ENCODE results near the gene EVC.

EVC gene

GRCh38 chr4:5753366-5753765, 42.4 kb downstream of the EVC start:
- Histone ChIP-seq H3K27me3 (no peaks in the 10 kb centered on the region), H3K4me1 (no peaks in the 10 kb centered on the region), H3K36me3 (no peaks in the 10 kb centered on the region), H3K4me3 (ENCODE audit: low read depth, low read length) (no peak overlapping the region), H3K9me3 (no peaks in the 10 kb centered on the region)
- DNase-seq, result no peak
- TF ChIP-seq CTCF (IDR thresholded peaks at IDR 0.05; ENCODE audit: low read depth, low read length), result no peak

GRCh38 chr4:5753766-5754528, 42.9 kb downstream of the EVC start:
- Histone ChIP-seq H3K4me3 (ENCODE audit: low read depth, low read length) (no peak overlapping the region), H3K27me3 (no peaks in the 10 kb centered on the region), H3K36me3 (no peaks in the 10 kb centered on the region), H3K4me1 (no peaks in the 10 kb centered on the region), H3K9me3 (no peaks in the 10 kb centered on the region)
- no peak for DNase-seq
- no peak for TF ChIP-seq CTCF (IDR thresholded peaks at IDR 0.05; ENCODE audit: low read depth, low read length)

- Histone ChIP-seq H3K9me3 (no peaks in the 10 kb centered on the region), H3K27me3 (no peaks in the 10 kb centered on the region), H3K4me3 (ENCODE audit: low read depth, low read length) (no peak overlapping the region), H3K36me3 (no peaks in the 10 kb centered on the region), H3K4me1 (no peaks in the 10 kb centered on the region)
- no peak for DNase-seq
- no peak for TF ChIP-seq CTCF (IDR thresholded peaks at IDR 0.05; ENCODE audit: low read depth, low read length)
Measured at GRCh38 chr4:5754529-5754881, 43.5 kb downstream of the EVC start.

GRCh38 chr4:5755161-5755560, 44.2 kb downstream of the EVC start:
- no peak for TF ChIP-seq CTCF (IDR thresholded peaks at IDR 0.05; ENCODE audit: low read depth, low read length)
- Histone ChIP-seq H3K27me3 (no peaks in the 10 kb centered on the region), H3K4me3 (ENCODE audit: low read depth, low read length) (no peak overlapping the region), H3K4me1 (no peaks in the 10 kb centered on the region), H3K36me3 (no peaks in the 10 kb centered on the region), H3K9me3 (no peaks in the 10 kb centered on the region)
- no peak for DNase-seq

- Histone ChIP-seq H3K4me1 (no peaks in the 10 kb centered on the region), H3K9me3 (no peaks in the 10 kb centered on the region), H3K27me3 (no peaks in the 10 kb centered on the region), H3K4me3 (ENCODE audit: low read depth, low read length) (no peak overlapping the region), H3K36me3 (no peaks in the 10 kb centered on the region)
- no peak for TF ChIP-seq CTCF (IDR thresholded peaks at IDR 0.05; ENCODE audit: low read depth, low read length)
- no peak for DNase-seq
Measured at GRCh38 chr4:5755679-5756078, 44.7 kb downstream of the EVC start.

GRCh38 chr4:5756271-5756670, 45.3 kb downstream of the EVC start:
- H3K27me3 ChIP-seq, result no peaks in the 10 kb centered on the region
- no peaks in the 10 kb centered on the region for H3K9me3 ChIP-seq
- DNase-seq, result no peak
- H3K4me1 ChIP-seq, result no peaks in the 10 kb centered on the region
- no peaks in the 10 kb centered on the region for H3K36me3 ChIP-seq
- TF ChIP-seq CTCF (IDR thresholded peaks at IDR 0.05; ENCODE audit: low read depth, low read length), result no peak
- H3K4me3 ChIP-seq (ENCODE audit: low read depth, low read length), result no peak overlapping the region
